ENCODE results near the gene ZMIZ1.

Gene ZMIZ1

DNA sequence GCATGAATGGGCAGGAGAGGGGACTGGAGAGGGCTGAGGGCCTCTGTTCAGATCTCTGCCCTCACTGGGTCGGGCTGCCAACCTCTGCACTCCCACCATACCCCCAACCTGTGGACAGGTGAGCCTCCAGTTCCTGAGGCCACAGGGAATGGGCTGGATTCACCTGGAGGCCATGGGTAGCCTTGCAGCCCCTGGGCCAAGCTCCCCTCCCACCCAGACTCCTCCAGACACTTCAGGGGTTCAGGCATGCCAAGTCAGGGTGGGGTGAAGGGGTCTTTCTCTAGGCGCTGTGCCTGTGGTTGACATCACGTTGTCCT lies 80.5 kb downstream of the ZMIZ1 start:
- Histone ChIP-seq H3K27me3 (ENCODE audit: insufficient read depth, low read length) (no peaks in the 10 kb centered on the region), H2BK5ac (ENCODE audit: low read depth, low read length, poor library complexity) (no peak overlapping the region), H3K23ac (ENCODE audit: low read length) (no peak overlapping the region), H4K91ac (ENCODE audit: low read depth, low read length) (no peak overlapping the region), H3K14ac (ENCODE audit: low read length) (peak overlapping the region; percentile 2), H3K36me3 (ENCODE audit: control insufficient read depth in 1 of 2, insufficient read depth in 2 of 2, low read length in 2 of 2) (peaks cover 56 to 64% of the 10 kb centered on the region in 2 experiments), H3K4ac (ENCODE audit: low read depth, low read length) (no peak overlapping the region), H3K9ac (ENCODE audit: low read length) (no peak overlapping the region), H2AFZ (ENCODE audit: insufficient read depth, low read length, poor library complexity) (no peak overlapping the region), H2BK120ac (ENCODE audit: insufficient read depth, low read length, poor library complexity) (no peak overlapping the region), H3K9me3 (ENCODE audit: insufficient read depth, low read depth, low read length) (peaks cover 5% of the 10 kb centered on the region), H3K4me2 (ENCODE audit: low read length) (no peak overlapping the region), H3K4me3 (ENCODE audit: low read depth, low read length) (no peak overlapping the region), H3K79me2 (ENCODE audit: control insufficient read depth, insufficient read depth, low read length, poor library complexity) (peaks cover 2% of the 10 kb centered on the region), H4K8ac (ENCODE audit: low read depth, low read length) (no peak overlapping the region), H4K12ac (ENCODE audit: low read depth, low read length) (no peak overlapping the region), H3K27ac (ENCODE audit: low read depth, low read length) (no peak overlapping the region), H3K18ac (ENCODE audit: low read length) (no peak overlapping the region), H3K79me1 (ENCODE audit: low read length) (peaks cover 4% of the 10 kb centered on the region), H2AK5ac (ENCODE audit: low read length) (no peak overlapping the region), H3K4me1 (ENCODE audit: control insufficient read depth in 1 of 2, insufficient read depth in 2 of 2, low read length in 2 of 2) (peaks cover 26 to 30% of the 10 kb centered on the region in 2 experiments), H2BK12ac (ENCODE audit: low read length) (no peak overlapping the region)
- WGBS (ENCODE audit: extremely low coverage, insufficient coverage, insufficient read length) = no CpG with 5 or more reads among the region's 3 CpGs
- no peak for DNase-seq

DNA sequence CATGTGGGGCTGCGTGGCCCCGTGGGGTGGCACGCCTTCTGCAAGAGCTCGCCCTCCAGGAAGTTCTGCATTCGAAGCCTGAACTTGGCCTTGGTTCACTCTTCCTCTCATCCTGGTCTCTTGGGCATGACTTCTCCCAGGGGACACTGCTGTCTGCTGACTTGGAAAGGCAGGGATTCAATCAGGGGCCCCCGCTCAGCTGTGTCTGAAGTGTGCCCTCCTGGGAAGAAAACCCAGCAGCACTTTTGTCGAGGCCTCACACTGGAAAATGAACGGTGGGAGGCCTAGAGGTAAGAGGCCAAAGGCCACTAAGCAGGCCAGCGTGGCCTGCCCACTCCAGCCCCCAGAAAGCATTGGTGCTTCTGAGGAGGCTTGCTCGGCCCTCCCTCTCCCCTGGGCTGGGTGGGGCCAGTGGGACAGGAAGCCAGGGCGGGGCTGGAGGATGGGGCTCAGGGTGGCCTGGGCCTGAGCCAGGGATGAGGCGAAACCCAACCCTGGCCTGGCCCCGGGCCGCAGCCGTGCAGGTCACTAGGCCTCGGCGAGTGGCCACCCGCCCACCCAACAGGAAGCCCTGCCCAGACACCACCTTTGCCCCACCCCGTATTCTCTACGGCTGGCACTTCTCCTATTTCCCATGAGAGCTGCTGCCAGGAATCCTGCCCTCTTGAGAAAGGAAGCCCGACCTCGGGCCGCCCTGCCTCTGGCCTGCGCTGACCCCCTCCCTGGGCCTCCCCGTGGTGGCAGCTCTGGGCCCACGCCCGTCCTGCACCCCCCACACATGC lies 81.1 kb downstream of the ZMIZ1 start:
- H4K91ac ChIP-seq (ENCODE audit: low read depth, low read length) = no peak overlapping the region
- peaks cover 3% of the 10 kb centered on the region for H3K9me3 ChIP-seq (ENCODE audit: insufficient read depth, low read depth, low read length)
- no peak overlapping the region for H3K4ac ChIP-seq (ENCODE audit: low read depth, low read length)
- peaks cover 59 to 67% of the 10 kb centered on the region in 2 experiments for H3K36me3 ChIP-seq (ENCODE audit: control insufficient read depth in 1 of 2, insufficient read depth in 2 of 2, low read length in 2 of 2)
- H3K23ac ChIP-seq (ENCODE audit: low read length) = no peak overlapping the region
- peak overlapping the region; percentile 2 for H3K14ac ChIP-seq (ENCODE audit: low read length)
- H3K79me1 ChIP-seq (ENCODE audit: low read length) = peaks cover 4% of the 10 kb centered on the region
- H2AFZ ChIP-seq (ENCODE audit: insufficient read depth, low read length, poor library complexity) = no peak overlapping the region
- H2BK120ac ChIP-seq (ENCODE audit: insufficient read depth, low read length, poor library complexity) = no peak overlapping the region
- no peak overlapping the region for H3K4me2 ChIP-seq (ENCODE audit: low read length)
- no peak overlapping the region for H3K27ac ChIP-seq (ENCODE audit: low read depth, low read length)
- no peak overlapping the region for H4K8ac ChIP-seq (ENCODE audit: low read depth, low read length)
- no peak overlapping the region for H3K9ac ChIP-seq (ENCODE audit: low read length)
- peak in 1 of 2 donors; percentile 19 for DNase-seq
- no peak overlapping the region for H4K12ac ChIP-seq (ENCODE audit: low read depth, low read length)
- no peak overlapping the region for H2AK5ac ChIP-seq (ENCODE audit: low read length)
- WGBS (ENCODE audit: extremely low coverage, insufficient coverage, insufficient read length) = no CpG with 5 or more reads among the region's 27 CpGs
- H3K4me1 ChIP-seq (ENCODE audit: control insufficient read depth in 1 of 2, insufficient read depth in 2 of 2, low read length in 2 of 2) = peaks cover 25 to 27% of the 10 kb centered on the region in 2 experiments
- peak overlapping the region; percentile 26 for H3K18ac ChIP-seq (ENCODE audit: low read length)
- H3K79me2 ChIP-seq (ENCODE audit: control insufficient read depth, insufficient read depth, low read length, poor library complexity) = peaks cover 2% of the 10 kb centered on the region
- H2BK5ac ChIP-seq (ENCODE audit: low read depth, low read length, poor library complexity) = no peak overlapping the region
- no peaks in the 10 kb centered on the region for H3K27me3 ChIP-seq (ENCODE audit: insufficient read depth, low read length)
- no peak overlapping the region for H3K4me3 ChIP-seq (ENCODE audit: low read depth, low read length)
- H2BK12ac ChIP-seq (ENCODE audit: low read length) = no peak overlapping the region

DNA sequence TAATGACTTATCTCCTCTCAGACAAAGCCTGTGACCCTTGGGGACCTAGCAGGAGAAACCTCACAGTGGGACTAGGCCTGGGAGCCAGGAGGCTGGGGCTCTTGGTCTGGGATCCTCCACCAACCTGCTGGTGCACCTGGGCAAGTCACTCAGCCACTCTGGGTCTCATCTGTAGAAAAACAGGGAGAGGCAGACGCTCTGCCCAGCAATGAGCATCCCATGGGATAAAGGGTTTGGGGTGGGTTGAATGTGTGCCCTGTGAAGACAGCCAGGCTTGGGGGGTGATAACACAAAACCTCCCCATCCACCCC lies 81.6 kb downstream of the ZMIZ1 start:
- Histone ChIP-seq H3K4me2 (ENCODE audit: low read length) (no peak overlapping the region), H2BK5ac (ENCODE audit: low read depth, low read length, poor library complexity) (no peak overlapping the region), H3K9me3 (ENCODE audit: insufficient read depth, low read depth, low read length) (peaks cover 3% of the 10 kb centered on the region), H3K79me1 (ENCODE audit: low read length) (peaks cover 4% of the 10 kb centered on the region), H2BK12ac (ENCODE audit: low read length) (no peak overlapping the region), H2BK120ac (ENCODE audit: insufficient read depth, low read length, poor library complexity) (no peak overlapping the region), H3K4me3 (ENCODE audit: low read depth, low read length) (no peak overlapping the region), H2AK5ac (ENCODE audit: low read length) (no peak overlapping the region), H3K36me3 (ENCODE audit: control insufficient read depth in 1 of 2, insufficient read depth in 2 of 2, low read length in 2 of 2) (peaks cover 59 to 67% of the 10 kb centered on the region in 2 experiments), H4K91ac (ENCODE audit: low read depth, low read length) (no peak overlapping the region), H2AFZ (ENCODE audit: insufficient read depth, low read length, poor library complexity) (no peak overlapping the region), H3K4me1 (ENCODE audit: control insufficient read depth in 1 of 2, insufficient read depth in 2 of 2, low read length in 2 of 2) (peaks cover 26 to 28% of the 10 kb centered on the region in 2 experiments), H4K8ac (ENCODE audit: low read depth, low read length) (no peak overlapping the region), H3K9ac (ENCODE audit: low read length) (no peak overlapping the region), H3K79me2 (ENCODE audit: control insufficient read depth, insufficient read depth, low read length, poor library complexity) (peaks cover 2% of the 10 kb centered on the region), H3K18ac (ENCODE audit: low read length) (peak overlapping the region; percentile 50), H3K27ac (ENCODE audit: low read depth, low read length) (no peak overlapping the region), H3K4ac (ENCODE audit: low read depth, low read length) (no peak overlapping the region), H3K23ac (ENCODE audit: low read length) (no peak overlapping the region), H4K12ac (ENCODE audit: low read depth, low read length) (no peak overlapping the region), H3K27me3 (ENCODE audit: insufficient read depth, low read length) (no peaks in the 10 kb centered on the region), H3K14ac (ENCODE audit: low read length) (no peak overlapping the region)
- no peak for DNase-seq
- no CpG with 5 or more reads among the region's 1 CpG for WGBS (ENCODE audit: extremely low coverage, insufficient coverage, insufficient read length)

DNA sequence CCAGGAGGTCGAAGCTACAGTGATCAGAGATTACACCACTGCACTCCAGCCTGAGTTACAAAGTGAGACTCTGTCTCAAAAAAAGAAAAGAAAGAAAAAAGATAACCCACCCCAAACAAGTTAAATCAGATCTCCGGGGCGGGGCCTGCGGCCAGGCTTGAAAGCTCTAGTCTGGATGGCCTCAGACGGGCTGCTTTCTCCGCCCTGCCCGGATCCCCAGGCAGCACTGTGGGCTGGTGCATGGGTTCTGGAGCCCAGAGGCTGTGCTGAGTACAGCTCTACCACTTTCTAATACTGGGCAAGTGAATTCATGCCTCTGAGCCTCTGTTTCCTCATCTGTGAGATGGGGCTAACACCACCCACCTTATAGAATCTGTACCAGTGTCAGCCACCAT lies 83.7 kb downstream of the ZMIZ1 start:
- H3K9me3 ChIP-seq (ENCODE audit: insufficient read depth, low read depth, low read length) = peaks cover 3% of the 10 kb centered on the region
- no peak overlapping the region for H3K4ac ChIP-seq (ENCODE audit: low read depth, low read length)
- peaks cover 44 to 46% of the 10 kb centered on the region in 2 experiments for H3K4me1 ChIP-seq (ENCODE audit: control insufficient read depth in 1 of 2, insufficient read depth in 2 of 2, low read length in 2 of 2)
- no CpG with 5 or more reads among the region's 7 CpGs for WGBS (ENCODE audit: extremely low coverage, insufficient coverage, insufficient read length)
- H4K91ac ChIP-seq (ENCODE audit: low read depth, low read length) = no peak overlapping the region
- H3K79me1 ChIP-seq (ENCODE audit: low read length) = peaks cover 19% of the 10 kb centered on the region
- H2BK120ac ChIP-seq (ENCODE audit: insufficient read depth, low read length, poor library complexity) = no peak overlapping the region
- no peak overlapping the region for H2AK5ac ChIP-seq (ENCODE audit: low read length)
- no peaks in the 10 kb centered on the region for H3K27me3 ChIP-seq (ENCODE audit: insufficient read depth, low read length)
- DNase-seq = no peak
- no peak overlapping the region for H3K27ac ChIP-seq (ENCODE audit: low read depth, low read length)
- no peak overlapping the region for H3K4me3 ChIP-seq (ENCODE audit: low read depth, low read length)
- no peak overlapping the region for H4K8ac ChIP-seq (ENCODE audit: low read depth, low read length)
- H3K4me2 ChIP-seq (ENCODE audit: low read length) = no peak overlapping the region
- no peak overlapping the region for H3K14ac ChIP-seq (ENCODE audit: low read length)
- H3K18ac ChIP-seq (ENCODE audit: low read length) = peak overlapping the region; percentile 39
- H3K79me2 ChIP-seq (ENCODE audit: control insufficient read depth, insufficient read depth, low read length, poor library complexity) = peaks cover 5% of the 10 kb centered on the region
- H2BK5ac ChIP-seq (ENCODE audit: low read depth, low read length, poor library complexity) = no peak overlapping the region
- peaks cover 49 to 53% of the 10 kb centered on the region in 2 experiments for H3K36me3 ChIP-seq (ENCODE audit: control insufficient read depth in 1 of 2, insufficient read depth in 2 of 2, low read length in 2 of 2)
- no peak overlapping the region for H4K12ac ChIP-seq (ENCODE audit: low read depth, low read length)
- no peak overlapping the region for H3K23ac ChIP-seq (ENCODE audit: low read length)
- no peak overlapping the region for H2AFZ ChIP-seq (ENCODE audit: insufficient read depth, low read length, poor library complexity)
- no peak overlapping the region for H3K9ac ChIP-seq (ENCODE audit: low read length)
- no peak overlapping the region for H2BK12ac ChIP-seq (ENCODE audit: low read length)

Measured in trophoblast cell (in vitro differentiated cells and primary cell).